ENCODE measurements around the gene FAM107B. TPM values are rescaled to one million over a fixed set of nuclear protein-coding genes. Genes with fewer than 3 reads are reported as not detected.

The FAM107B gene
- total RNA-seq, 4 donors from 2014 or later = 24.1 to 69.7 (median 43.2) TPM

- TF ChIP-seq POLR2A (IDR thresholded peaks at IDR 0.05) = no peak
- no peak for TF ChIP-seq CTCF (IDR thresholded peaks at IDR 0.05)
- Histone ChIP-seq H3K27ac (no peak overlapping the region), H3K27me3 (no peaks in the 10 kb centered on the region), H3K9me3 (no peaks in the 10 kb centered on the region), H3K36me3 (peaks cover 0 to 2% of the 10 kb centered on the region in 2 donors), H3K4me3 (no peak overlapping the region), H3K4me1 (no peaks in the 10 kb centered on the region)
- intact Hi-C loops (cut with DNase I; ENCODE audit: low total_unique reads) = no loop called here
- DNase-seq = no peak
Measured at GRCh38 chr10:14530465-14530864, 244.2 kb downstream of the FAM107B start.

- Histone ChIP-seq H3K36me3 (peaks cover 0 to 2% of the 10 kb centered on the region in 2 donors), H3K4me3 (no peak overlapping the region), H3K9me3 (no peaks in the 10 kb centered on the region), H3K27me3 (no peaks in the 10 kb centered on the region), H3K27ac (no peak overlapping the region), H3K4me1 (no peaks in the 10 kb centered on the region)
- TF ChIP-seq CTCF (IDR thresholded peaks at IDR 0.05) (no peak), POLR2A (IDR thresholded peaks at IDR 0.05) (no peak)
- no peak for DNase-seq
- intact Hi-C loops (cut with DNase I; ENCODE audit: low total_unique reads) = no loop called here
Measured at GRCh38 chr10:14529351-14529750, 245.3 kb downstream of the FAM107B start.

GRCh38 chr10:14528450-14528849, 246.2 kb downstream of the FAM107B start:
- Histone ChIP-seq H3K27ac (no peak overlapping the region), H3K36me3 (peaks cover 0 to 2% of the 10 kb centered on the region in 2 donors), H3K4me1 (no peaks in the 10 kb centered on the region), H3K9me3 (no peaks in the 10 kb centered on the region), H3K27me3 (no peaks in the 10 kb centered on the region), H3K4me3 (no peak overlapping the region)
- TF ChIP-seq CTCF (IDR thresholded peaks at IDR 0.05) = no peak
- no peak for TF ChIP-seq POLR2A (IDR thresholded peaks at IDR 0.05)
- intact Hi-C loops (cut with DNase I; ENCODE audit: low total_unique reads) = no loop called here
- DNase-seq = no peak

- Histone ChIP-seq H3K27me3 (no peaks in the 10 kb centered on the region), H3K4me1 (no peaks in the 10 kb centered on the region), H3K9me3 (no peaks in the 10 kb centered on the region), H3K27ac (no peak overlapping the region), H3K36me3 (peaks cover 0 to 2% of the 10 kb centered on the region in 2 donors), H3K4me3 (no peak overlapping the region)
- TF ChIP-seq CTCF (IDR thresholded peaks at IDR 0.05) (no peak), POLR2A (IDR thresholded peaks at IDR 0.05) (no peak)
- no peak for DNase-seq
- intact Hi-C loops (cut with DNase I; ENCODE audit: low total_unique reads) = no loop called here
Measured at GRCh38 chr10:14527915-14528314, 246.8 kb downstream of the FAM107B start.

- no peak for DNase-seq
- no peak overlapping the region for H3K4me3 ChIP-seq
- H3K27me3 ChIP-seq = no peaks in the 10 kb centered on the region
- no peaks in the 10 kb centered on the region for H3K9me3 ChIP-seq
- H3K36me3 ChIP-seq = peaks cover 0 to 2% of the 10 kb centered on the region in 2 donors
- no peak for TF ChIP-seq CTCF (IDR thresholded peaks at IDR 0.05)
- no peak for TF ChIP-seq POLR2A (IDR thresholded peaks at IDR 0.05)
- H3K4me1 ChIP-seq = no peaks in the 10 kb centered on the region
- H3K27ac ChIP-seq = no peak overlapping the region
- intact Hi-C loops (cut with DNase I; ENCODE audit: low total_unique reads) = no loop called here
Measured at GRCh38 chr10:14527134-14527844, 247.4 kb downstream of the FAM107B start.

Measured in uterus (tissue), 4 donors.